Tibial artery (tissue), 4 donors: ENCODE results near the gene CNTROB.

Experiments used
- DNase-seq, 2 donors: peaks; one replicate each; pipeline ENCODE4 v3.0.0-alpha.2; 2019
- H3K27ac ChIP-seq, 2 donors: fragments of 200-600 bp; sonication (generic) in 1 of 2; 1 replicate in 1 of 2; 2 replicates in 1 of 2; pipeline ENCODE4 v1.5.1; 2018 to 2019; ENCODE audit warnings: mild to moderate bottlenecking in 1 of 2
- H3K27me3 ChIP-seq, 2 donors: fragments of 200-600 bp; sonication (generic) in 1 of 2; one replicate each; pipeline versions ENCODE4 v1.5.1 to v1.6.0; 2016 to 2019
- H3K36me3 ChIP-seq, 3 donors: fragments of 200-600 bp; sonication (generic) in 2 of 3; one replicate each; pipeline ENCODE4 v1.5.1; 2016 to 2019; ENCODE audit warnings: mild to moderate bottlenecking in 2 of 3
- H3K4me1 ChIP-seq, 4 donors: fragments of 200-600 bp; sonication (generic) in 2 of 4; 1 replicate in 3 of 4; 2 replicates in 1 of 4; pipeline ENCODE4 v1.5.1; 2016 to 2019
- H3K4me3 ChIP-seq, 2 donors: fragments of 200-600 bp; sonication (generic) in 1 of 2; 1 replicate in 1 of 2; 2 replicates in 1 of 2; pipeline ENCODE4 v1.5.1; 2018 to 2019; ENCODE audit warnings: mild to moderate bottlenecking in 2 of 2
- H3K9me3 ChIP-seq, 3 donors: fragments of 200-600 bp; sonication (generic) in 1 of 3; one replicate each; pipeline ENCODE4 v1.5.1; 2016 to 2019
- CTCF ChIP-seq, 2 experiments: fragments of 200-600 bp in 1 of 2; fragments of 450-650 bp in 1 of 2; IDR thresholded peaks; one replicate each; pipeline ENCODE4 v1.5.1; 2017 to 2019; ENCODE audit warnings: antibody characterized with exemption in 2 of 2, mild to moderate bottlenecking in 1 of 2, moderate library complexity in 1 of 2
- intact Hi-C: fragments of 100-400 bp; cut with DNase I; formaldehyde crosslinking; loops from one replicate; pipeline ENCODE4 v1.15.0; 2023; ENCODE audit warnings: low total_unique reads

Gene CNTROB

GRCh38 chr17:7931709-7932482 lies at the start of gene CNTROB, which contains the start of gene TRAPPC1:
TSS of gene CNTROB (plus strand) at chr17:7932206. CDS start at chr17:7933080, 874 bp downstream.
TSS of gene TRAPPC1 (minus strand) at chr17:7931946. CDS start at chr17:7931829, 117 bp downstream.
- peak; percentile 100 for DNase-seq
- Histone ChIP-seq H3K9me3 (no peaks in the 10 kb centered on the region), H3K4me3 (peak within 1 kb of the TSS; percentile 74 to 82), H3K36me3 (peaks cover 9 to 27% (median 11%) of the 10 kb centered on the region in 3 donors), H3K27ac (peak within 1 kb of the TSS; percentile 63 to 78), H3K27me3 (peaks cover 0 to 10% of the 10 kb centered on the region in 2 donors), H3K4me1 (peaks cover 0 to 38% (median 25%) of the 10 kb centered on the region in 4 donors)
- intact Hi-C loops: no loop called here
- TF ChIP-seq CTCF (IDR thresholded peaks at IDR 0.05): no peak

GRCh38 chr17:7882629-7883028 lies 49.4 kb upstream of the CNTROB start:
- H3K4me1 ChIP-seq: peaks cover under 1 to 29% (median 21%) of the 10 kb centered on the region in 4 donors

GRCh38 chr17:7883781-7884386 lies 48.1 kb upstream of the CNTROB start:
- Histone ChIP-seq H3K9me3 (no peaks in the 10 kb centered on the region), H3K27me3 (peaks cover 0 to 22% of the 10 kb centered on the region in 2 donors), H3K4me1 (peaks cover 10 to 42% (median 32%) of the 10 kb centered on the region in 4 donors), H3K27ac (peak overlapping the region; percentile 58 to 80), H3K36me3 (peaks cover 0 to 16% (median 0%) of the 10 kb centered on the region in 3 donors), H3K4me3 (peak overlapping the region; percentile 62 to 66)
- DNase-seq: no peak
- TF ChIP-seq CTCF (IDR thresholded peaks at IDR 0.05): no peak
- intact Hi-C loops: no loop called here

More at GRCh38 chr17:7882629-7883028, 49.4 kb upstream of the CNTROB start:
- Histone ChIP-seq H3K27me3 (peaks cover 0 to 22% of the 10 kb centered on the region in 2 donors), H3K4me3 (no peak overlapping the region), H3K36me3 (peaks cover 0 to 16% (median 6%) of the 10 kb centered on the region in 3 donors), H3K9me3 (no peaks in the 10 kb centered on the region), H3K27ac (peak overlapping the region in 1 of 2 donors; percentile 58)
- intact Hi-C loops: no loop called here
- no peak for TF ChIP-seq CTCF (IDR thresholded peaks at IDR 0.05)
- DNase-seq: no peak

- Histone ChIP-seq H3K4me3 (peak overlapping the region; percentile 62 to 66), H3K27me3 (peaks cover 0 to 22% of the 10 kb centered on the region in 2 donors), H3K9me3 (no peaks in the 10 kb centered on the region), H3K36me3 (peaks cover 0 to 14% (median 0%) of the 10 kb centered on the region in 3 donors), H3K27ac (peak overlapping the region; percentile 80 to 82), H3K4me1 (peaks cover 15 to 50% (median 41%) of the 10 kb centered on the region in 4 donors)
- no peak for DNase-seq
- intact Hi-C loops: no loop called here
- no peak for TF ChIP-seq CTCF (IDR thresholded peaks at IDR 0.05)
These were observed 47.2 kb upstream of the CNTROB start for GRCh38 chr17:7884581-7885366.
